Panc1 (cell line): ENCODE data around the gene NEK5.

Experiments
- POLR2AphosphoS5 ChIP-seq: IDR thresholded peaks from 2 replicates; pipeline ENCODE4 v1.6.1; 2012; ENCODE audit warnings: mild to moderate bottlenecking, low read depth, low read length, moderate library complexity
- SIN3A ChIP-seq: IDR thresholded peaks from 2 replicates; pipeline ENCODE4 v1.6.1; 2012; ENCODE audit warnings: low read depth, mild to moderate bottlenecking, low read length, moderate library complexity, borderline replicate concordance; ENCODE audit not compliant: insufficient read depth
- TCF7L2 ChIP-seq: IDR thresholded peaks from 2 replicates; pipeline ENCODE4 v1.6.1; 2011; ENCODE audit warnings: mild to moderate bottlenecking, low read depth, low read length, inconsistent platforms
- TF ChIP-seq, protein P1 (sequence below): fragments of 450-650 bp; IDR thresholded peaks from 2 replicates; pipeline ENCODE4 v1.5.1; 2017; ENCODE audit warnings: mild to moderate bottlenecking

GRCh38 chr13:52024481-52024880, 104.4 kb downstream of the NEK5 start, which contains the start of gene UTP14C:
- TF ChIP-seq, protein P1, sequence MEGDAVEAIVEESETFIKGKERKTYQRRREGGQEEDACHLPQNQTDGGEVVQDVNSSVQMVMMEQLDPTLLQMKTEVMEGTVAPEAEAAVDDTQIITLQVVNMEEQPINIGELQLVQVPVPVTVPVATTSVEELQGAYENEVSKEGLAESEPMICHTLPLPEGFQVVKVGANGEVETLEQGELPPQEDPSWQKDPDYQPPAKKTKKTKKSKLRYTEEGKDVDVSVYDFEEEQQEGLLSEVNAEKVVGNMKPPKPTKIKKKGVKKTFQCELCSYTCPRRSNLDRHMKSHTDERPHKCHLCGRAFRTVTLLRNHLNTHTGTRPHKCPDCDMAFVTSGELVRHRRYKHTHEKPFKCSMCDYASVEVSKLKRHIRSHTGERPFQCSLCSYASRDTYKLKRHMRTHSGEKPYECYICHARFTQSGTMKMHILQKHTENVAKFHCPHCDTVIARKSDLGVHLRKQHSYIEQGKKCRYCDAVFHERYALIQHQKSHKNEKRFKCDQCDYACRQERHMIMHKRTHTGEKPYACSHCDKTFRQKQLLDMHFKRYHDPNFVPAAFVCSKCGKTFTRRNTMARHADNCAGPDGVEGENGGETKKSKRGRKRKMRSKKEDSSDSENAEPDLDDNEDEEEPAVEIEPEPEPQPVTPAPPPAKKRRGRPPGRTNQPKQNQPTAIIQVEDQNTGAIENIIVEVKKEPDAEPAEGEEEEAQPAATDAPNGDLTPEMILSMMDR = no peak
- no peak for TF ChIP-seq POLR2AphosphoS5
- TF ChIP-seq SIN3A = no peak
- no peak for TF ChIP-seq TCF7L2
